Smooth muscle cell (in vitro differentiated cells): ENCODE results near the gene DNAH7. TPM values are rescaled to one million over a fixed set of nuclear protein-coding genes. Genes with fewer than 3 reads are reported as not detected.

Experiments used
- DNase-seq: peaks from one replicate; lab custom pipeline; 2025; ENCODE audit not compliant: unreplicated experiment; lab: John Stamatoyannopoulos, UW
- H2AFZ ChIP-seq: fragments of 200-600 bp; sonication (generic); 2 replicates; pipeline ENCODE4 v1.6.0; 2016; ENCODE audit warnings: antibody characterized with exemption, low read depth, mild to moderate bottlenecking
- H3F3A ChIP-seq: fragments of 200-600 bp; sonication (generic); 2 replicates; pipeline ENCODE4 v1.6.0; 2017; ENCODE audit warnings: antibody characterized with exemption, low read depth
- H3K27ac ChIP-seq: fragments of 200-600 bp; sonication (generic); 2 replicates; pipeline ENCODE4 v1.5.1; 2016; ENCODE audit warnings: low read depth, mild to moderate bottlenecking
- H3K27me3 ChIP-seq: fragments of 200-600 bp; sonication (generic); 2 replicates; pipeline ENCODE4 v1.6.1; 2016; ENCODE audit warnings: low read depth, mild to moderate bottlenecking
- H3K36me3 ChIP-seq: fragments of 200-600 bp; sonication (generic); 2 replicates; pipeline ENCODE4 v1.5.1; 2016; ENCODE audit warnings: low read depth
- H3K4me1 ChIP-seq: fragments of 200-600 bp; sonication (generic); 2 replicates; pipeline ENCODE4 v1.5.1; 2016; ENCODE audit warnings: low read depth
- H3K4me2 ChIP-seq: fragments of 200-600 bp; sonication (generic); 2 replicates; pipeline ENCODE4 v1.6.0; 2016; ENCODE audit warnings: mild to moderate bottlenecking
- H3K4me3 ChIP-seq: fragments of 200-600 bp; sonication (generic); 2 replicates; pipeline ENCODE4 v1.5.1; 2016; ENCODE audit warnings: mild to moderate bottlenecking
- H3K79me2 ChIP-seq: fragments of 200-600 bp; sonication (generic); 2 replicates; pipeline ENCODE4 v1.6.0; 2016; ENCODE audit warnings: low read depth, mild to moderate bottlenecking
- H3K9ac ChIP-seq: fragments of 200-600 bp; sonication (generic); 2 replicates; pipeline ENCODE4 v1.6.0; 2016; ENCODE audit warnings: low read depth
- H3K9me3 ChIP-seq: fragments of 200-600 bp; sonication (generic); replicated peaks from 2 replicates; pipeline ENCODE4 v1.5.1; 2016; ENCODE audit warnings: low read depth
- H4K20me1 ChIP-seq: fragments of 200-600 bp; sonication (generic); 2 replicates; pipeline ENCODE4 v1.6.0; 2016; ENCODE audit warnings: low read depth
- CTCF ChIP-seq: fragments of 200-600 bp; sonication (generic); IDR thresholded peaks from 2 replicates; pipeline ENCODE4 v1.5.1; 2017; ENCODE audit warnings: borderline replicate concordance, mild to moderate bottlenecking, antibody characterized with exemption; ENCODE audit not compliant: insufficient read depth, poor library complexity, severe bottlenecking
- WGBS: methylation state at CpG from one replicate; pipeline ENCODE4 v1.1.7; 2016; ENCODE audit warnings: low lambda C conversion rate; 5-methylcytosine and 5-hydroxymethylcytosine counted together
- polyA plus RNA-seq: library from polyadenylated mRNA; unstranded; fragments of >200 nt; fragmentation: Nextera tagmentation; extraction: Ambion mirVana; gene quantifications from 2 replicates; pipeline ENCODE4 v1.2.1, GENCODE V29; 2016
- total RNA-seq: library from RNA; depleted of rRNA; stranded (reverse); fragments of >200 nt; gene quantifications from 2 replicates; pipeline ENCODE4 v1.2.3, GENCODE V29; 2014

The DNAH7 gene
- total and polyA plus RNA-seq, 2 experiments from 2014 or later: 0.99 to 1.2 TPM

- H3K9me3 ChIP-seq: no peaks in the 10 kb centered on the region
- H3K9ac ChIP-seq: no peak overlapping the region
- no peaks in the 10 kb centered on the region for H3F3A ChIP-seq
- DNase-seq: no peak
- H3K4me3 ChIP-seq: no peak overlapping the region
- no peaks in the 10 kb centered on the region for H3K27me3 ChIP-seq
- no peaks in the 10 kb centered on the region for H3K4me1 ChIP-seq
- no peaks in the 10 kb centered on the region for H3K36me3 ChIP-seq
- WGBS: 92% methylated on average over 1 of the region's 1 CpG
- no peak overlapping the region for H3K4me2 ChIP-seq
- H3K79me2 ChIP-seq: no peaks in the 10 kb centered on the region
- TF ChIP-seq CTCF: no peak
- H4K20me1 ChIP-seq: no peaks in the 10 kb centered on the region
- H3K27ac ChIP-seq: no peak overlapping the region
- no peak overlapping the region for H2AFZ ChIP-seq
Observed at GRCh38 chr2:195741191-195741590, 327.4 kb downstream of the DNAH7 start.

GRCh38 chr2:195737511-195738325 lies 330.9 kb downstream of the DNAH7 start:
- Histone ChIP-seq H2AFZ (no peak overlapping the region), H3F3A (no peaks in the 10 kb centered on the region)
- 95% methylated on average over 5 of the region's 5 CpGs for WGBS

GRCh38 chr2:195735347-195735746 lies 333.3 kb downstream of the DNAH7 start:
- Histone ChIP-seq H3K27ac (no peak overlapping the region), H3K4me2 (no peak overlapping the region), H3K9ac (no peak overlapping the region), H3K9me3 (no peaks in the 10 kb centered on the region), H3K4me1 (no peaks in the 10 kb centered on the region), H4K20me1 (no peaks in the 10 kb centered on the region), H2AFZ (no peak overlapping the region), H3F3A (no peaks in the 10 kb centered on the region), H3K79me2 (no peaks in the 10 kb centered on the region), H3K36me3 (no peaks in the 10 kb centered on the region), H3K4me3 (no peak overlapping the region), H3K27me3 (no peaks in the 10 kb centered on the region)
- 97% methylated on average over 1 of the region's 1 CpG for WGBS
- no peak for DNase-seq
- TF ChIP-seq CTCF: no peak

More at GRCh38 chr2:195737511-195738325, 330.9 kb downstream of the DNAH7 start:
- H3K27ac ChIP-seq: no peak overlapping the region
- H3K4me1 ChIP-seq: no peaks in the 10 kb centered on the region
- no peaks in the 10 kb centered on the region for H3K9me3 ChIP-seq
- H3K36me3 ChIP-seq: no peaks in the 10 kb centered on the region
- no peak overlapping the region for H3K4me3 ChIP-seq
- no peak overlapping the region for H3K4me2 ChIP-seq
- no peaks in the 10 kb centered on the region for H4K20me1 ChIP-seq
- DNase-seq: no peak
- H3K9ac ChIP-seq: no peak overlapping the region
- no peak for TF ChIP-seq CTCF
- no peaks in the 10 kb centered on the region for H3K27me3 ChIP-seq
- no peaks in the 10 kb centered on the region for H3K79me2 ChIP-seq

GRCh38 chr2:195734931-195735330 lies 333.7 kb downstream of the DNAH7 start:
- H3F3A ChIP-seq: no peaks in the 10 kb centered on the region
- H3K79me2 ChIP-seq: no peaks in the 10 kb centered on the region
- no peaks in the 10 kb centered on the region for H3K27me3 ChIP-seq
- no peak overlapping the region for H3K4me2 ChIP-seq
- H3K27ac ChIP-seq: no peak overlapping the region
- no peak overlapping the region for H3K4me3 ChIP-seq
- H3K9me3 ChIP-seq: no peaks in the 10 kb centered on the region
- no peaks in the 10 kb centered on the region for H4K20me1 ChIP-seq
- no peak for TF ChIP-seq CTCF
- H3K9ac ChIP-seq: no peak overlapping the region
- DNase-seq: no peak
- no peaks in the 10 kb centered on the region for H3K36me3 ChIP-seq
- H2AFZ ChIP-seq: no peak overlapping the region
- no peaks in the 10 kb centered on the region for H3K4me1 ChIP-seq
- 63% methylated on average over 2 of the region's 2 CpGs for WGBS
